SJCRH30 (cell line): Measurements from ENCODE around the gene UBA1. TPM values are rescaled to one million over a fixed set of nuclear protein-coding genes. Genes with fewer than 3 reads are reported as not detected.

Experiments
- DNase-seq, 2 experiments: peaks; one replicate each; pipeline ENCODE4 v3.0.0-alpha.2; 2015 to 2020
- H3K27ac ChIP-seq: fragments of 250-450 bp; sonication (Bioruptor Pico); 2 replicates; pipeline ENCODE4 v1.5.1; 2020; ENCODE audit warnings: mild to moderate bottlenecking, moderate library complexity
- H3K27me3 ChIP-seq: fragments of 250-450 bp; sonication (Bioruptor Pico); 2 replicates; pipeline ENCODE4 v1.5.1; 2020; ENCODE audit warnings: mild to moderate bottlenecking, moderate library complexity
- H3K36me3 ChIP-seq: fragments of 250-450 bp; sonication (Bioruptor Pico); 2 replicates; pipeline ENCODE4 v1.5.1; 2020; ENCODE audit warnings: mild to moderate bottlenecking, moderate library complexity
- H3K4me1 ChIP-seq: fragments of 250-450 bp; sonication (Bioruptor Pico); 2 replicates; pipeline ENCODE4 v1.5.1; 2020; ENCODE audit warnings: mild to moderate bottlenecking, moderate library complexity
- H3K4me3 ChIP-seq: fragments of 250-450 bp; sonication (Bioruptor Pico); 2 replicates; pipeline ENCODE4 v1.5.1; 2020; ENCODE audit warnings: mild to moderate bottlenecking, moderate library complexity
- H3K9me3 ChIP-seq: fragments of 250-450 bp; sonication (Bioruptor Pico); replicated peaks from 2 replicates; pipeline ENCODE4 v1.5.1; 2020; ENCODE audit warnings: mild to moderate bottlenecking, moderate library complexity
- total RNA-seq: library from RNA; depleted of rRNA; stranded (reverse); fragments of >200 nt; shearing (Covaris generic); gene quantifications from 2 replicates; pipeline ENCODE4 v1.2.3, GENCODE V29; 2014

UBA1 gene
- total RNA-seq, 1 experiment from 2014 or later: 158 TPM

GRCh38 chrX:47162927-47163583 is 30.6 kb upstream of the UBA1 start:
- H3K4me3 ChIP-seq: no peak overlapping the region
- H3K27me3 ChIP-seq: no peaks in the 10 kb centered on the region
- DNase-seq: no peak
- H3K9me3 ChIP-seq: no peaks in the 10 kb centered on the region
- H3K36me3 ChIP-seq: no peaks in the 10 kb centered on the region
- no peak overlapping the region for H3K27ac ChIP-seq
- no peaks in the 10 kb centered on the region for H3K4me1 ChIP-seq

- Histone ChIP-seq H3K27me3 (no peaks in the 10 kb centered on the region), H3K4me1 (no peaks in the 10 kb centered on the region), H3K36me3 (no peaks in the 10 kb centered on the region), H3K27ac (no peak overlapping the region), H3K9me3 (no peaks in the 10 kb centered on the region), H3K4me3 (no peak overlapping the region)
- no peak for DNase-seq
Observed at GRCh38 chrX:47164420-47164819, 29.2 kb upstream of the UBA1 start.

GRCh38 chrX:47166126-47166525 is 27.5 kb upstream of the UBA1 start:
- no peaks in the 10 kb centered on the region for H3K27me3 ChIP-seq
- no peaks in the 10 kb centered on the region for H3K4me1 ChIP-seq
- H3K36me3 ChIP-seq: no peaks in the 10 kb centered on the region
- H3K9me3 ChIP-seq: no peaks in the 10 kb centered on the region
- DNase-seq: no peak
- no peak overlapping the region for H3K4me3 ChIP-seq
- no peak overlapping the region for H3K27ac ChIP-seq

- no peaks in the 10 kb centered on the region for H3K9me3 ChIP-seq
- no peak overlapping the region for H3K27ac ChIP-seq
- H3K4me3 ChIP-seq: no peak overlapping the region
- no peaks in the 10 kb centered on the region for H3K4me1 ChIP-seq
- DNase-seq: no peak
- H3K36me3 ChIP-seq: no peaks in the 10 kb centered on the region
- no peaks in the 10 kb centered on the region for H3K27me3 ChIP-seq
Observed at GRCh38 chrX:47168495-47169073, 25.0 kb upstream of the UBA1 start.

GRCh38 chrX:47169273-47169672 is 24.4 kb upstream of the UBA1 start:
- no peak overlapping the region for H3K4me3 ChIP-seq
- no peaks in the 10 kb centered on the region for H3K9me3 ChIP-seq
- no peaks in the 10 kb centered on the region for H3K36me3 ChIP-seq
- no peak overlapping the region for H3K27ac ChIP-seq
- H3K4me1 ChIP-seq: no peaks in the 10 kb centered on the region
- no peak for DNase-seq
- H3K27me3 ChIP-seq: no peaks in the 10 kb centered on the region

GRCh38 chrX:47169726-47170515 is 23.7 kb upstream of the UBA1 start:
- Histone ChIP-seq H3K4me1 (no peaks in the 10 kb centered on the region), H3K27ac (no peak overlapping the region), H3K27me3 (no peaks in the 10 kb centered on the region), H3K36me3 (no peaks in the 10 kb centered on the region), H3K9me3 (no peaks in the 10 kb centered on the region), H3K4me3 (no peak overlapping the region)
- no peak for DNase-seq

GRCh38 chrX:47170861-47171692 is 22.6 kb upstream of the UBA1 start:
- Histone ChIP-seq H3K36me3 (no peaks in the 10 kb centered on the region), H3K9me3 (no peaks in the 10 kb centered on the region), H3K4me3 (no peak overlapping the region), H3K4me1 (no peaks in the 10 kb centered on the region), H3K27me3 (no peaks in the 10 kb centered on the region), H3K27ac (no peak overlapping the region)
- no peak for DNase-seq

- no peaks in the 10 kb centered on the region for H3K4me1 ChIP-seq
- no peak overlapping the region for H3K4me3 ChIP-seq
- no peaks in the 10 kb centered on the region for H3K9me3 ChIP-seq
- H3K36me3 ChIP-seq: no peaks in the 10 kb centered on the region
- no peaks in the 10 kb centered on the region for H3K27me3 ChIP-seq
- no peak overlapping the region for H3K27ac ChIP-seq
- no peak for DNase-seq
Observed at GRCh38 chrX:47171996-47172395, 21.6 kb upstream of the UBA1 start.

- no peaks in the 10 kb centered on the region for H3K4me1 ChIP-seq
- H3K36me3 ChIP-seq: no peaks in the 10 kb centered on the region
- DNase-seq: no peak
- no peaks in the 10 kb centered on the region for H3K27me3 ChIP-seq
- no peak overlapping the region for H3K4me3 ChIP-seq
- no peaks in the 10 kb centered on the region for H3K9me3 ChIP-seq
- no peak overlapping the region for H3K27ac ChIP-seq
Observed at GRCh38 chrX:47172549-47172948, 21.1 kb upstream of the UBA1 start.

GRCh38 chrX:47172971-47173792 is 20.4 kb upstream of the UBA1 start:
- Histone ChIP-seq H3K4me1 (no peaks in the 10 kb centered on the region), H3K27ac (no peak overlapping the region), H3K27me3 (no peaks in the 10 kb centered on the region), H3K9me3 (no peaks in the 10 kb centered on the region), H3K4me3 (no peak overlapping the region), H3K36me3 (no peaks in the 10 kb centered on the region)
- DNase-seq: no peak

GRCh38 chrX:47174376-47174775 is 19.3 kb upstream of the UBA1 start:
- no peak for DNase-seq
- Histone ChIP-seq H3K4me3 (no peak overlapping the region), H3K4me1 (no peaks in the 10 kb centered on the region), H3K36me3 (no peaks in the 10 kb centered on the region), H3K27me3 (no peaks in the 10 kb centered on the region), H3K27ac (no peak overlapping the region), H3K9me3 (no peaks in the 10 kb centered on the region)

- Histone ChIP-seq H3K27me3 (no peaks in the 10 kb centered on the region), H3K36me3 (no peaks in the 10 kb centered on the region), H3K4me3 (no peak overlapping the region), H3K9me3 (no peaks in the 10 kb centered on the region), H3K27ac (no peak overlapping the region), H3K4me1 (no peaks in the 10 kb centered on the region)
- DNase-seq: no peak
Observed at GRCh38 chrX:47174846-47175587, 18.6 kb upstream of the UBA1 start.

GRCh38 chrX:47175588-47175980 is 18.0 kb upstream of the UBA1 start:
- H3K27me3 ChIP-seq: no peaks in the 10 kb centered on the region
- H3K4me1 ChIP-seq: no peaks in the 10 kb centered on the region
- no peak overlapping the region for H3K27ac ChIP-seq
- no peaks in the 10 kb centered on the region for H3K36me3 ChIP-seq
- no peaks in the 10 kb centered on the region for H3K9me3 ChIP-seq
- no peak for DNase-seq
- no peak overlapping the region for H3K4me3 ChIP-seq
